Hepatocyte (in vitro differentiated cells): ENCODE data around the gene TGM3.

Experiments
- EZH2 ChIP-seq: fragments of 200-600 bp; sonication (generic); IDR thresholded peaks from 2 replicates; pipeline ENCODE4 v1.6.1; 2016; ENCODE audit warnings: antibody characterized with exemption, mild to moderate bottlenecking, borderline replicate concordance
- EZH2phosphoT487 ChIP-seq: fragments of 200-600 bp; sonication (generic); IDR thresholded peaks from one replicate; pipeline ENCODE4 v1.6.1; 2018; ENCODE audit warnings: antibody characterized with exemption, mild to moderate bottlenecking, low read depth, moderate library complexity; ENCODE audit not compliant: unreplicated experiment, severe bottlenecking
- TF ChIP-seq, protein P1 (sequence below): fragments of 200-600 bp; sonication (generic); IDR thresholded peaks from 2 replicates; pipeline ENCODE4 v1.5.1; 2016; ENCODE audit warnings: antibody characterized with exemption, mild to moderate bottlenecking; ENCODE audit not compliant: poor library complexity

DNA sequence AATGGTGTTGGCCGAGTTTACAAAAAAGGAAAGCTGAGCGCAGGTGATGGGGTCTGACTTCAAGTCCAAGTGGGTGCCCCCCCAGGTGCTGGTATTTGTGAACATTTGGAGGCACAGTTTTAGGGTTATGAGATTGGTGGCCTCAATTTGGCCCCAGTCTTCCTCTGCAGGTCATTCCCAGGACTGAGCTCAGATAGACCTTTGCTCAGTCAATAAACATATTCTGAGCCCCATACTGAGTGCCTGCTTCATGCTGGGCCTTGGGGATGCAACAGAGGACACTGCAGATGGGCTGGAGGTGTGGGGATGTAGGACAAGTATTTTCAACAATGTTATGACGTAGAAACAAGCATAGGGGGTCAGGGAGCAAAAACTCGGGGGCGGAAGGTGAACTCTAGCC is 33.5 kb downstream of the TGM3 start:
- TF ChIP-seq, protein P1, sequence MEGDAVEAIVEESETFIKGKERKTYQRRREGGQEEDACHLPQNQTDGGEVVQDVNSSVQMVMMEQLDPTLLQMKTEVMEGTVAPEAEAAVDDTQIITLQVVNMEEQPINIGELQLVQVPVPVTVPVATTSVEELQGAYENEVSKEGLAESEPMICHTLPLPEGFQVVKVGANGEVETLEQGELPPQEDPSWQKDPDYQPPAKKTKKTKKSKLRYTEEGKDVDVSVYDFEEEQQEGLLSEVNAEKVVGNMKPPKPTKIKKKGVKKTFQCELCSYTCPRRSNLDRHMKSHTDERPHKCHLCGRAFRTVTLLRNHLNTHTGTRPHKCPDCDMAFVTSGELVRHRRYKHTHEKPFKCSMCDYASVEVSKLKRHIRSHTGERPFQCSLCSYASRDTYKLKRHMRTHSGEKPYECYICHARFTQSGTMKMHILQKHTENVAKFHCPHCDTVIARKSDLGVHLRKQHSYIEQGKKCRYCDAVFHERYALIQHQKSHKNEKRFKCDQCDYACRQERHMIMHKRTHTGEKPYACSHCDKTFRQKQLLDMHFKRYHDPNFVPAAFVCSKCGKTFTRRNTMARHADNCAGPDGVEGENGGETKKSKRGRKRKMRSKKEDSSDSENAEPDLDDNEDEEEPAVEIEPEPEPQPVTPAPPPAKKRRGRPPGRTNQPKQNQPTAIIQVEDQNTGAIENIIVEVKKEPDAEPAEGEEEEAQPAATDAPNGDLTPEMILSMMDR = no peak
- no peak for TF ChIP-seq EZH2phosphoT487
- TF ChIP-seq EZH2 = no peak
